ENCODE data around the gene PAMR1.
"Not testable (repeated sequence)": the region's sequence is repeated elsewhere in the genome, so short reads cannot be mapped to it uniquely, and the experiment has no call there.

Gene PAMR1

GRCh38 chr11:35543481-35543880 is 18.1 kb upstream of the PAMR1 start:
- no peak for FAIRE-seq

GRCh38 chr11:35541621-35542375 is 16.4 kb upstream of the PAMR1 start:
- FAIRE-seq: no peak

GRCh38 chr11:35540526-35540925 is 15.1 kb upstream of the PAMR1 start:
- FAIRE-seq: no peak

GRCh38 chr11:35539781-35540281 is 14.4 kb upstream of the PAMR1 start:
- FAIRE-seq: no peak

GRCh38 chr11:35539256-35539655 is 13.8 kb upstream of the PAMR1 start:
- no peak for FAIRE-seq

GRCh38 chr11:35536470-35536869 is 11.1 kb upstream of the PAMR1 start:
- FAIRE-seq: no peak

- FAIRE-seq: no peak
Measured at GRCh38 chr11:35531246-35531645, 5.8 kb upstream of the PAMR1 start.

- FAIRE-seq: no peak
Measured at GRCh38 chr11:35529971-35530495, 4.6 kb upstream of the PAMR1 start.

GRCh38 chr11:35526370-35526792 is 965 bp upstream of the PAMR1 start:
- no peak for FAIRE-seq

- no peak for FAIRE-seq
Measured at GRCh38 chr11:35524780-35525179, 636 bp downstream of the PAMR1 start.

- FAIRE-seq: no peak
Measured at GRCh38 chr11:35523861-35524260, 1.6 kb downstream of the PAMR1 start.

GRCh38 chr11:35523331-35523768 is 2.1 kb downstream of the PAMR1 start:
- FAIRE-seq: no peak

- not testable (repeated sequence) for FAIRE-seq
Measured at GRCh38 chr11:35522091-35522490, 3.3 kb downstream of the PAMR1 start.

GRCh38 chr11:35520376-35520775 is 5.0 kb downstream of the PAMR1 start:
- FAIRE-seq: no peak

GRCh38 chr11:35518766-35519165 is 6.7 kb downstream of the PAMR1 start:
- no peak for FAIRE-seq

GRCh38 chr11:35517481-35517880 is 7.9 kb downstream of the PAMR1 start:
- FAIRE-seq: no peak

- FAIRE-seq: no peak
Measured at GRCh38 chr11:35516403-35516802, 9.0 kb downstream of the PAMR1 start.

GRCh38 chr11:35515224-35515623 is 10.2 kb downstream of the PAMR1 start:
- no peak for FAIRE-seq

GRCh38 chr11:35514481-35514880 is 10.9 kb downstream of the PAMR1 start:
- no peak for FAIRE-seq

- no peak for FAIRE-seq
Measured at GRCh38 chr11:35511666-35512065, 13.8 kb downstream of the PAMR1 start.

GRCh38 chr11:35507688-35508087 is 17.7 kb downstream of the PAMR1 start:
- no peak for FAIRE-seq

- no peak for FAIRE-seq
Measured at GRCh38 chr11:35501776-35502175, 23.6 kb downstream of the PAMR1 start.

GRCh38 chr11:35500744-35501143 is 24.7 kb downstream of the PAMR1 start:
- no peak for FAIRE-seq

- FAIRE-seq: no peak
Measured at GRCh38 chr11:35496416-35496815, 29.0 kb downstream of the PAMR1 start.

All from A204.1 (cell line).